Measurements from ENCODE around the gene PDE10A.

- TF ChIP-seq YY1 (IDR thresholded peaks at IDR 0.05; ENCODE audit: insufficient read depth, insufficient read length) = no peak
- TF ChIP-seq SUZ12 (IDR thresholded peaks at IDR 0.05; ENCODE audit: extremely low read depth, insufficient read depth, insufficient read length) = no peak
- no peak for TF ChIP-seq ZNF274 (IDR thresholded peaks at IDR 0.05; ENCODE audit: low read depth, low read length)
Measured at GRCh38 chr6:165677091-165677490, 14.1 kb upstream of the PDE10A start.

Data from NT2/D1 (cell line).